Measurements from ENCODE around the gene CDH23.
"Not testable (repeated sequence)": the region's sequence is repeated elsewhere in the genome, so short reads cannot be mapped to it uniquely, and the experiment has no call there.

Gene CDH23

GRCh38 chr10:71353639-71354038 is 43.1 kb upstream of the CDH23 start:
- no peak for TF ChIP-seq CTCF (IDR thresholded peaks at IDR 0.05; ENCODE audit: borderline replicate concordance, insufficient read depth, low read depth, low read length)
- no peak overlapping the region for H3K4me3 ChIP-seq (ENCODE audit: low read depth, low read length)

- H3K4me3 ChIP-seq (ENCODE audit: low read depth, low read length), result no peak overlapping the region
- TF ChIP-seq CTCF (IDR thresholded peaks at IDR 0.05; ENCODE audit: borderline replicate concordance, insufficient read depth, low read depth, low read length), result no peak
These were observed 41.9 kb upstream of the CDH23 start for GRCh38 chr10:71354776-71355175.

DNA sequence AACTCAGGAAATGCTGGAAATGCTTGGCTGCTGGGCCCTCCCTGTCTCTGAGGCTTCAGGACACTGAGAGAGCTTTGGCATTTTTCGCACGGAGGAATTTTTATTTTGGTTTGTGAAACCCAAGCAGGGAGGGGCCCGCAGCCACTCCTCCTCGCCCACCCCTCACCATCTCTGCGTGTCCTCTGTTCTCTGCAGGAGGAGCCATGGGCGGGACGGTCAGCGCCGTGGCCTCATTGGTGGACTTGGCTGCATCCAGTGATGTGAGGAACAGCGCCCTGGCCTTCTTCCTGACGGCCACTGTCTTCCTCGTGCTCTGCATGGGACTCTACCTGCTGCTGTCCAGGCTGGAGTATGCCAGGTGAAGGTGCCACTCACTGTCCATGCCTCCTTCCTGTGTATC is 40.8 kb upstream of the CDH23 start:
- H3K4me3 ChIP-seq (ENCODE audit: low read depth, low read length), result no peak overlapping the region
- TF ChIP-seq CTCF (IDR thresholded peaks at IDR 0.05; ENCODE audit: borderline replicate concordance, insufficient read depth, low read depth, low read length), result no peak

DNA sequence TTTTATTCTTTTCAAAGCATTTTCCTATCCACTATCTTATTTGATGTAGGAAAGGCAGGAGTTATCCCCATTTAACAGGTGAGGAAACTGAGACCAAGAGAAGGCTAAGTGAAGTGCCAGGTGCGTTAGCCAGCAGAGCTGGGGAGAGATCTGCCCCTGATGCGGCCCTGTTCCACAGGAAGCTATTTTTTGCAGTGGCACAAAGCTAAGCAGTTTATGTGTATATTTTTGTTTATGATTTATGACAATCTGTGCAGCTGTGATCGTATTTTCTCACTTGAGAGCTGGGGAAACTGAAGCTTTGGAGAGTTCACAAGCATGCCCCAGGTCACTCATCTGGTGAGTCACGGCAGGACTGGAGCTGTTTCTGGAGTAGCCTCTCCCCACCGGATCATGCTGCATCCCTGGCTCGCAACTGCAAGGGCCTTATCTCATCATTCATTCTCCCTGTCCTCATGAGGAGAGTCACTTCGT is 38.9 kb upstream of the CDH23 start:
- no peak for TF ChIP-seq CTCF (IDR thresholded peaks at IDR 0.05; ENCODE audit: borderline replicate concordance, insufficient read depth, low read depth, low read length)
- H3K4me3 ChIP-seq (ENCODE audit: low read depth, low read length), result no peak overlapping the region

GRCh38 chr10:71358277-71358676 is 38.4 kb upstream of the CDH23 start:
- H3K4me3 ChIP-seq (ENCODE audit: low read depth, low read length), result no peak overlapping the region
- TF ChIP-seq CTCF (IDR thresholded peaks at IDR 0.05; ENCODE audit: borderline replicate concordance, insufficient read depth, low read depth, low read length), result no peak

DNA sequence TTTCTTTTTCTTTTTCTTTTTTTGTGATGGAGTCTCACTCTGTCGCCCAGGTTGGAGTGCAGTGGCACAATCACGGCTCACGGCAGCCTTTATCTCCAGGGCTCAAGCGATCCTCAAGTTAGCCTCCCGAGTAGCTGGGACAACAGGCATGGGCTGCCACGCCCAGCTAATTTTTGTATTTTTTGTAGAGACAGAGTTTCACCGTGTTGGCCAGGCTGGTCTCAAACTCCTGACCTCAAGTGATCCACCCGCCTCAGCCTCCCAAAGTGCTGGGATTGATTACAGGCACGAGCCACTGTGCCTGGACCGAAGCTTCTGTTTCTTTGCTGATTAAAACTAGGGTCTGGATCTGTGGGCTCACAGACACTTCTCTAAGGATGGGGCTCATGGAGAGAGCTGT is 37.8 kb upstream of the CDH23 start:
- not testable (repeated sequence) for H3K4me3 ChIP-seq (ENCODE audit: low read depth, low read length)

GRCh38 chr10:71359364-71360046 is 37.2 kb upstream of the CDH23 start:
- H3K4me3 ChIP-seq (ENCODE audit: low read depth, low read length), result no peak overlapping the region
- no peak for TF ChIP-seq CTCF (IDR thresholded peaks at IDR 0.05; ENCODE audit: borderline replicate concordance, insufficient read depth, low read depth, low read length)

All from GM12875 (cell line).